Testis (tissue), 2 donors: ENCODE measurements around the gene PRKG1.

ENCODE experiments used
- CTCF ChIP-seq, 3 experiments: fragments of 450-650 bp in 2 of 3; fragments of 200-600 bp in 1 of 3; sonication (generic) in 1 of 3; IDR thresholded peaks; one replicate each; pipeline ENCODE4 v1.5.1; 2016 to 2019; ENCODE audit warnings: antibody characterized with exemption in 3 of 3, mild to moderate bottlenecking in 2 of 3, moderate library complexity in 1 of 3
- POLR2A ChIP-seq: fragments of 450-650 bp; IDR thresholded peaks from one replicate; pipeline ENCODE4 v1.6.1; 2017; ENCODE audit warnings: antibody characterized with exemption, mild to moderate bottlenecking, moderate library complexity

GRCh38 chr10:51325649-51326048 lies 251.4 kb downstream of the PRKG1 start:
- TF ChIP-seq CTCF (IDR thresholded peaks at IDR 0.05) (no peak), POLR2A (no peak)
